WTC11 (cell line): ENCODE results near the gene BOK. TPM values are rescaled to one million over a fixed set of nuclear protein-coding genes. Genes with fewer than 3 reads are reported as not detected.

Experiments
- ATAC-seq: fragments of 200-7000 bp; cut with Tn5 transposase; 2 replicates; pipeline ENCODE4 v1.10.0; 2021; ENCODE audit warnings: mild to moderate bottlenecking, moderate library complexity
- CTCF ChIA-PET: fragments of 300-600 bp; sonication (Branson Sonifier 250); formaldehyde crosslinking; loops from one replicate; lab custom pipeline; 2021; ENCODE audit warnings: antibody characterized with exemption; lab: Charles Lee
- POLR2A ChIA-PET: fragments of 350-600 bp; sonication (Branson Sonifier 250); formaldehyde crosslinking; loops from one replicate; lab custom pipeline; 2021; ENCODE audit warnings: antibody characterized with exemption; lab: Charles Lee
- DNase-seq: peaks from one replicate; pipeline ENCODE4 v3.0.0; 2021; ENCODE audit warnings: low spot score
- H3K27ac Mint-ChIP-seq: 2 replicates; pipeline ENCODE4 v1.8.0; 2021; ENCODE audit warnings: mixed read lengths
- H3K27me3 Mint-ChIP-seq: 2 replicates; pipeline ENCODE4 v1.8.0; 2021; ENCODE audit warnings: low read depth, mild to moderate bottlenecking, moderate library complexity, mixed read lengths
- H3K36me3 Mint-ChIP-seq: 2 replicates; pipeline ENCODE4 v1.8.0; 2021; ENCODE audit warnings: mixed read lengths
- H3K4me1 Mint-ChIP-seq: 2 replicates; pipeline ENCODE4 v1.8.0; 2022; ENCODE audit warnings: mixed read lengths
- H3K4me3 Mint-ChIP-seq: 2 replicates; pipeline ENCODE4 v1.8.0; 2021; ENCODE audit warnings: mild to moderate bottlenecking, moderate library complexity, mixed read lengths
- H3K9me3 Mint-ChIP-seq: 2 replicates; pipeline ENCODE4 v1.8.0; 2021; ENCODE audit warnings: mixed read lengths
- ATF1 ChIP-seq: sonication (generic); formaldehyde crosslinking; IDR thresholded peaks from 2 replicates; pipeline ENCODE4 v1.8.1; 2023; ENCODE audit warnings: mild to moderate bottlenecking, moderate library complexity, missing genetic modification reagents
- ATF2 ChIP-seq: sonication (generic); formaldehyde crosslinking; IDR thresholded peaks from 2 replicates; pipeline ENCODE4 v1.8.1; 2022; ENCODE audit warnings: low read depth, missing genetic modification reagents, borderline replicate concordance
- GTF2I ChIP-seq: fragments of 250-450 bp; sonication (Bioruptor Pico); conservative IDR thresholded peaks from 2 replicates; pipeline ENCODE4 v1.4.0; 2021; ENCODE audit warnings: mild to moderate bottlenecking
- JAZF1 ChIP-seq: fragments of 250-450 bp; sonication (Bioruptor Pico); IDR thresholded peaks from 2 replicates; pipeline ENCODE4 v1.9.0; 2021; ENCODE audit warnings: moderate library complexity, mild to moderate bottlenecking, inconsistent platforms
- MLX ChIP-seq: sonication (generic); formaldehyde crosslinking; IDR thresholded peaks from 2 replicates; pipeline ENCODE4 v1.8.1; 2023; ENCODE audit warnings: mild to moderate bottlenecking, missing genetic modification reagents, moderate library complexity
- MXD4 ChIP-seq: fragments of 250-450 bp; sonication (Bioruptor Pico); IDR thresholded peaks from 2 replicates; pipeline ENCODE4 v1.8.0; 2021; ENCODE audit warnings: mild to moderate bottlenecking, moderate library complexity, borderline replicate concordance
- NFE2L1 ChIP-seq: sonication (generic); formaldehyde crosslinking; IDR thresholded peaks from 2 replicates; pipeline ENCODE4 v1.8.1; 2023; ENCODE audit warnings: missing genetic modification reagents
- ZMAT4 ChIP-seq: fragments of 250-450 bp; sonication (Bioruptor Pico); IDR thresholded peaks from 2 replicates; pipeline ENCODE4 v1.9.0; 2021; ENCODE audit warnings: mild to moderate bottlenecking
- total RNA-seq: library from RNA; stranded (reverse); gene quantifications from 3 replicates; pipeline ENCODE4 v1.2.3, GENCODE V29; 2021
- TF ChIP-seq, protein P1 (sequence below): fragments of 250-450 bp; sonication (Bioruptor Pico); conservative IDR thresholded peaks from 2 replicates; pipeline ENCODE4 v1.9.0; 2021; ENCODE audit warnings: mild to moderate bottlenecking
- TF ChIP-seq, protein P2 (sequence below): sonication (generic); formaldehyde crosslinking; IDR thresholded peaks from 2 replicates; pipeline ENCODE4 v1.8.1; 2023; ENCODE audit warnings: mild to moderate bottlenecking, moderate library complexity, missing genetic modification reagents
- TF ChIP-seq, protein P3 (sequence below): sonication (generic); formaldehyde crosslinking; IDR thresholded peaks from 2 replicates; pipeline ENCODE4 v1.8.0; 2023; ENCODE audit warnings: mild to moderate bottlenecking, missing genetic modification reagents
- TF ChIP-seq, protein P4 (sequence below): sonication (generic); formaldehyde crosslinking; IDR thresholded peaks from 2 replicates; pipeline ENCODE4 v1.8.1; 2022; ENCODE audit warnings: mild to moderate bottlenecking, moderate library complexity, missing genetic modification reagents
- TF ChIP-seq, protein P5 (sequence below): sonication (generic); formaldehyde crosslinking; IDR thresholded peaks from 2 replicates; pipeline ENCODE4 v1.8.1; 2023; ENCODE audit warnings: mild to moderate bottlenecking, missing genetic modification reagents
- TF ChIP-seq, protein P6 (sequence below): fragments of 250-450 bp; sonication (Bioruptor Pico); IDR thresholded peaks from 2 replicates; pipeline ENCODE4 v2.1.2; 2022; ENCODE audit warnings: mild to moderate bottlenecking, moderate library complexity

Gene BOK
- total RNA-seq, 1 experiment from 2014 or later: 39.4 TPM

- ChIA-PET CTCF (no interaction called here), POLR2A (no interaction called here)
- Mint-ChIP-seq H3K9me3 (peaks cover 12% of the 10 kb centered on the region), H3K27me3 (no peaks in the 10 kb centered on the region), H3K4me3 (no peak overlapping the region), H3K4me1 (peaks cover 8% of the 10 kb centered on the region; the same call in 1 of the 2 replicates), H3K36me3 (peaks cover 28% of the 10 kb centered on the region)
- ATAC-seq (no peak), DNase-seq (no peak)
- TF ChIP-seq, protein P1, sequence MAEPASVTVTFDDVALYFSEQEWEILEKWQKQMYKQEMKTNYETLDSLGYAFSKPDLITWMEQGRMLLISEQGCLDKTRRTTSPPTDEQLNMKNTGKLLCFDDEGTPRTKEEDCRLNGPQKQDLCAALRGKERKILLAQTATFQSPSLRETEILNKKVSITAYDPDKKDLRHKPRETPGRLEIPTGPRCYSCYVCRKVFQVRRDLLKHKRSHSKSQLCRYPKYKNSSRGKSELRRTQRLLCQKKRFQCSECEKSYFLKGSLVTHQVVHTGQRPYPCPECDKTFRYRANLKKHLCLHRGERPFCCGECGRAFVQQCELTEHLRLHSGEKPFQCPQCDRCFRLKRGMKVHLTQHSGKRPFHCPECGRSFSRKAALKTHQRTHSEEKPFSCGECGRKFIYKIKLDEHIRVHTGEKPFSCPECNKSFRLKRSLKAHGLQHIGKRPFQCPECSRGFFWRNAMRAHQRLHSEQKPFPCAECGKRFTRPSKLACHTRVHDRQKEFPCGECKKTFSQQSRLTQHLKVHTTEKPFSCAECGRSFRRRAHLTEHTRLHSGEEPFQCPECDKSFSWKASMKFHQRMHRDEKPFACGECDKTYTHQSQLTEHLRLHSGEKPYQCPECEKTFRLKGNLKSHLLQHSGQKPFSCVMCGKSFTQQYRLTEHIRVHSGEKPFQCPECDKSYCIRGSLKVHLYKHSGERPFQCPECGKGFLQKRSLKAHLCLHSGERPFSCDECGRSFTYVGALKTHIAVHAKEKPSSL: no peak
- TF ChIP-seq, protein P2, sequence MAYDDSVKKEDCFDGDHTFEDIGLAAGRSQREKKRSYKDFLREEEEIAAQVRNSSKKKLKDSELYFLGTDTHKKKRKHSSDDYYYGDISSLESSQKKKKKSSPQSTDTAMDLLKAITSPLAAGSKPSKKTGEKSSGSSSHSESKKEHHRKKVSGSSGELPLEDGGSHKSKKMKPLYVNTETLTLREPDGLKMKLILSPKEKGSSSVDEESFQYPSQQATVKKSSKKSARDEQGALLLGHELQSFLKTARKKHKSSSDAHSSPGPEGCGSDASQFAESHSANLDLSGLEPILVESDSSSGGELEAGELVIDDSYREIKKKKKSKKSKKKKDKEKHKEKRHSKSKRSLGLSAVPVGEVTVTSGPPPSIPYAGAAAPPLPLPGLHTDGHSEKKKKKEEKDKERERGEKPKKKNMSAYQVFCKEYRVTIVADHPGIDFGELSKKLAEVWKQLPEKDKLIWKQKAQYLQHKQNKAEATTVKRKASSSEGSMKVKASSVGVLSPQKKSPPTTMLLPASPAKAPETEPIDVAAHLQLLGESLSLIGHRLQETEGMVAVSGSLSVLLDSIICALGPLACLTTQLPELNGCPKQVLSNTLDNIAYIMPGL (CRISPR knock-in tag): no peak
- no peak for TF ChIP-seq NFE2L1 (CRISPR knock-in tag)
- no peak for TF ChIP-seq ATF2 (CRISPR knock-in tag)
- TF ChIP-seq MLX: no peak
- TF ChIP-seq ATF1: no peak
- TF ChIP-seq, all 79 proteins: peak for 0
- peak overlapping the region; percentile 63; the same call in 1 of the 2 replicates for H3K27ac Mint-ChIP-seq
Observed at GRCh38 chr2:241577413-241578122, 19.0 kb downstream of the BOK start.

DNA sequence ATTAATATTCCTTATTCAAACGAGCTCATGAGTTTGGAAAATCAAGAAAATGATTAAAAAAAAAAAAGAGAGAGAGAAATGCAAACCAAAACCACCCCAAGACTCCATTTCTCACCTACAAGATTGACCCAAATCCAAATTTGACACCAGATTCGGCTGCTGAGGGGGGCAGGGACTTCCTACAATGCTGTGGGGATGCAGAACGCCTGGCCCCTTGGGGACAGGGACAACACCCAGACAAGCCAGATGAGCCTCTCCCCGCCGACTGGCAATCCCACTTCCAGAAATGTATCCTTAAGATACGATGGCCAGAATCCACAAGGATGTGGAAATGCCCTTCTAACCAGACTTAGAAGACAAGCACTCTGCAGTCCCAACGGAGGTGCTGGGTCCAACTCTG is 20.7 kb downstream of the BOK start:
- TF ChIP-seq, protein P3, sequence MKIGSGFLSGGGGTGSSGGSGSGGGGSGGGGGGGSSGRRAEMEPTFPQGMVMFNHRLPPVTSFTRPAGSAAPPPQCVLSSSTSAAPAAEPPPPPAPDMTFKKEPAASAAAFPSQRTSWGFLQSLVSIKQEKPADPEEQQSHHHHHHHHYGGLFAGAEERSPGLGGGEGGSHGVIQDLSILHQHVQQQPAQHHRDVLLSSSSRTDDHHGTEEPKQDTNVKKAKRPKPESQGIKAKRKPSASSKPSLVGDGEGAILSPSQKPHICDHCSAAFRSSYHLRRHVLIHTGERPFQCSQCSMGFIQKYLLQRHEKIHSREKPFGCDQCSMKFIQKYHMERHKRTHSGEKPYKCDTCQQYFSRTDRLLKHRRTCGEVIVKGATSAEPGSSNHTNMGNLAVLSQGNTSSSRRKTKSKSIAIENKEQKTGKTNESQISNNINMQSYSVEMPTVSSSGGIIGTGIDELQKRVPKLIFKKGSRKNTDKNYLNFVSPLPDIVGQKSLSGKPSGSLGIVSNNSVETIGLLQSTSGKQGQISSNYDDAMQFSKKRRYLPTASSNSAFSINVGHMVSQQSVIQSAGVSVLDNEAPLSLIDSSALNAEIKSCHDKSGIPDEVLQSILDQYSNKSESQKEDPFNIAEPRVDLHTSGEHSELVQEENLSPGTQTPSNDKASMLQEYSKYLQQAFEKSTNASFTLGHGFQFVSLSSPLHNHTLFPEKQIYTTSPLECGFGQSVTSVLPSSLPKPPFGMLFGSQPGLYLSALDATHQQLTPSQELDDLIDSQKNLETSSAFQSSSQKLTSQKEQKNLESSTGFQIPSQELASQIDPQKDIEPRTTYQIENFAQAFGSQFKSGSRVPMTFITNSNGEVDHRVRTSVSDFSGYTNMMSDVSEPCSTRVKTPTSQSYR (CRISPR knock-in tag): no peak
- TF ChIP-seq, protein P4, sequence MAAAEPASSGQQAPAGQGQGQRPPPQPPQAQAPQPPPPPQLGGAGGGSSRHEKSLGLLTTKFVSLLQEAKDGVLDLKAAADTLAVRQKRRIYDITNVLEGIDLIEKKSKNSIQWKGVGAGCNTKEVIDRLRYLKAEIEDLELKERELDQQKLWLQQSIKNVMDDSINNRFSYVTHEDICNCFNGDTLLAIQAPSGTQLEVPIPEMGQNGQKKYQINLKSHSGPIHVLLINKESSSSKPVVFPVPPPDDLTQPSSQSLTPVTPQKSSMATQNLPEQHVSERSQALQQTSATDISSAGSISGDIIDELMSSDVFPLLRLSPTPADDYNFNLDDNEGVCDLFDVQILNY (CRISPR knock-in tag): no peak
- no peak for TF ChIP-seq JAZF1

GRCh38 chr2:241582328-241582727 is 23.8 kb downstream of the BOK start:
- Mint-ChIP-seq H3K27me3 (peaks cover 4% of the 10 kb centered on the region; the same call in 1 of the 2 replicates), H3K36me3 (peaks cover 69% of the 10 kb centered on the region), H3K27ac (no peak overlapping the region), H3K4me3 (no peak overlapping the region), H3K9me3 (peaks cover 39% of the 10 kb centered on the region), H3K4me1 (peaks cover 15% of the 10 kb centered on the region)
- no peak for ATAC-seq
- POLR2A ChIA-PET: no interaction called here
- no peak for DNase-seq
- CTCF ChIA-PET: no interaction called here
- TF ChIP-seq GTF2I (CRISPR knock-in tag) (no peak), MXD4 (CRISPR knock-in tag) (no peak), ZMAT4 (CRISPR knock-in tag) (no peak)
- TF ChIP-seq, protein P5, sequence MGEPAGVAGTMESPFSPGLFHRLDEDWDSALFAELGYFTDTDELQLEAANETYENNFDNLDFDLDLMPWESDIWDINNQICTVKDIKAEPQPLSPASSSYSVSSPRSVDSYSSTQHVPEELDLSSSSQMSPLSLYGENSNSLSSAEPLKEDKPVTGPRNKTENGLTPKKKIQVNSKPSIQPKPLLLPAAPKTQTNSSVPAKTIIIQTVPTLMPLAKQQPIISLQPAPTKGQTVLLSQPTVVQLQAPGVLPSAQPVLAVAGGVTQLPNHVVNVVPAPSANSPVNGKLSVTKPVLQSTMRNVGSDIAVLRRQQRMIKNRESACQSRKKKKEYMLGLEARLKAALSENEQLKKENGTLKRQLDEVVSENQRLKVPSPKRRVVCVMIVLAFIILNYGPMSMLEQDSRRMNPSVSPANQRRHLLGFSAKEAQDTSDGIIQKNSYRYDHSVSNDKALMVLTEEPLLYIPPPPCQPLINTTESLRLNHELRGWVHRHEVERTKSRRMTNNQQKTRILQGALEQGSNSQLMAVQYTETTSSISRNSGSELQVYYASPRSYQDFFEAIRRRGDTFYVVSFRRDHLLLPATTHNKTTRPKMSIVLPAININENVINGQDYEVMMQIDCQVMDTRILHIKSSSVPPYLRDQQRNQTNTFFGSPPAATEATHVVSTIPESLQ (CRISPR knock-in tag): no peak
- TF ChIP-seq, protein P6, sequence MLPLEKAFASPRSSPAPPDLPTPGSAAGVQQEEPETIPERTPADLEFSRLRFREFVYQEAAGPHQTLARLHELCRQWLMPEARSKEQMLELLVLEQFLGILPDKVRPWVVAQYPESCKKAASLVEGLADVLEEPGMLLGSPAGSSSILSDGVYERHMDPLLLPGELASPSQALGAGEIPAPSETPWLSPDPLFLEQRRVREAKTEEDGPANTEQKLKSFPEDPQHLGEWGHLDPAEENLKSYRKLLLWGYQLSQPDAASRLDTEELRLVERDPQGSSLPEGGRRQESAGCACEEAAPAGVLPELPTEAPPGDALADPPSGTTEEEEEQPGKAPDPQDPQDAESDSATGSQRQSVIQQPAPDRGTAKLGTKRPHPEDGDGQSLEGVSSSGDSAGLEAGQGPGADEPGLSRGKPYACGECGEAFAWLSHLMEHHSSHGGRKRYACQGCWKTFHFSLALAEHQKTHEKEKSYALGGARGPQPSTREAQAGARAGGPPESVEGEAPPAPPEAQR: no peak

More for the DNA sequence above, 20.7 kb downstream of the BOK start:
- CTCF ChIA-PET: no interaction called here
- peaks cover 41% of the 10 kb centered on the region for H3K36me3 Mint-ChIP-seq
- no peak overlapping the region for H3K27ac Mint-ChIP-seq
- ATAC-seq (no peak), DNase-seq (no peak)
- peaks cover 10% of the 10 kb centered on the region for H3K4me1 Mint-ChIP-seq
- no peaks in the 10 kb centered on the region for H3K27me3 Mint-ChIP-seq
- POLR2A ChIA-PET: no interaction called here
- peaks cover 20% of the 10 kb centered on the region for H3K9me3 Mint-ChIP-seq
- no peak overlapping the region for H3K4me3 Mint-ChIP-seq
